CD4-positive, alpha-beta memory T cell (primary cell): ENCODE measurements around the gene NXT1. TPM values are rescaled to one million over a fixed set of nuclear protein-coding genes. Genes with fewer than 3 reads are reported as not detected.

Source experiments
- CTCF ChIA-PET: fragments of 350-600 bp; sonication (Branson Sonifier 250); formaldehyde crosslinking; loops from one replicate; lab custom pipeline; 2021; ENCODE audit warnings: inconsistent platforms; ENCODE audit not compliant: partially characterized antibody; lab: Charles Lee
- POLR2A ChIA-PET: fragments of 350-600 bp; sonication (Branson Sonifier 250); formaldehyde crosslinking; loops from one replicate; lab custom pipeline; 2021; ENCODE audit not compliant: partially characterized antibody; lab: Charles Lee
- DNase-seq, 5 donors: peaks; one replicate each; pipeline versions ENCODE4 v3.0.0 to v3.0.0-alpha.2; 2020 to 2022; ENCODE audit warnings: mixed read lengths in 1 of 5
- H3K27ac ChIP-seq: one replicate; pipeline ENCODE4 v1.7.0; 2013; ENCODE audit warnings: low read depth, low read length
- H3K27me3 ChIP-seq: 2 replicates; pipeline ENCODE4 v1.7.0; 2013; ENCODE audit warnings: mild to moderate bottlenecking, low read length, moderate library complexity; ENCODE audit not compliant: insufficient read depth
- H3K36me3 ChIP-seq: 2 replicates; pipeline ENCODE4 v1.7.0; 2013; ENCODE audit warnings: mild to moderate bottlenecking, low read length, moderate library complexity; ENCODE audit not compliant: insufficient read depth
- H3K4me1 ChIP-seq: 2 replicates; pipeline ENCODE4 v1.7.0; 2013; ENCODE audit warnings: mild to moderate bottlenecking, low read length, moderate library complexity; ENCODE audit not compliant: insufficient read depth
- H3K4me3 ChIP-seq, 2 donors: one replicate each; pipeline ENCODE4 v1.7.0; 2013; ENCODE audit warnings: low read length in 2 of 2, mild to moderate bottlenecking in 1 of 2
- H3K9me3 ChIP-seq, 2 donors: one replicate each; pipeline ENCODE4 v1.7.0; 2013; ENCODE audit warnings: low read length in 2 of 2, control low read depth in 1 of 2; ENCODE audit not compliant: control insufficient read depth in 1 of 2
- H3K27ac Mint-ChIP-seq, 7 donors: one replicate each; pipeline ENCODE4 v1.8.0; 2020 to 2021; ENCODE audit warnings: mixed read lengths in 7 of 7, mild to moderate bottlenecking in 6 of 7, inconsistent platforms in 3 of 7, moderate library complexity in 3 of 7
- H3K27me3 Mint-ChIP-seq, 2 donors: one replicate each; pipeline ENCODE4 v1.8.0; 2020 to 2021; ENCODE audit warnings: mixed read lengths in 2 of 2
- H3K36me3 Mint-ChIP-seq, 2 donors: one replicate each; pipeline ENCODE4 v1.8.0; 2020 to 2021; ENCODE audit warnings: mixed read lengths in 2 of 2, inconsistent platforms in 1 of 2, mild to moderate bottlenecking in 1 of 2
- H3K4me1 Mint-ChIP-seq, 4 donors: one replicate each; pipeline ENCODE4 v1.8.0; 2020 to 2021; ENCODE audit warnings: mixed read lengths in 4 of 4, mild to moderate bottlenecking in 1 of 4
- H3K4me3 Mint-ChIP-seq, 8 donors: one replicate each; pipeline ENCODE4 v1.8.0; 2020 to 2021; ENCODE audit warnings: mixed read lengths in 8 of 8, mild to moderate bottlenecking in 7 of 8, moderate library complexity in 6 of 8, inconsistent platforms in 3 of 8
- H3K9me3 Mint-ChIP-seq, 8 donors: one replicate each; pipeline ENCODE4 v1.8.0; 2020 to 2021; ENCODE audit warnings: mixed read lengths in 8 of 8, mild to moderate bottlenecking in 5 of 8, inconsistent platforms in 3 of 8, moderate library complexity in 1 of 8
- intact Hi-C: fragments of 100-400 bp; cut with micrococcal nuclease; formaldehyde crosslinking; loops from one replicate; pipeline ENCODE4 v1.15.1; 2023
- polyA plus RNA-seq, 2 donors: library from polyadenylated mRNA; unstranded; fragments of 300-500 nt; fragmentation: Illumina TruSeq; gene quantifications; one replicate each; pipeline ENCODE4 v1.2.3, GENCODE V29; 2021
- total RNA-seq, 2 experiments: library from RNA; stranded (reverse); gene quantifications; one replicate each; pipeline ENCODE4 v1.2.3, GENCODE V29; 2021

The NXT1 gene
- total and polyA plus RNA-seq, 4 experiments from 2014 or later, result 21.5 to 102 (median 41.7) TPM

GRCh38 chr20:23381876-23382275, 31.3 kb downstream of the NXT1 start:
- peak overlapping the region in 1 of 7 donors; percentile 12 for H3K27ac Mint-ChIP-seq
- intact Hi-C loops, result no loop called here
- H3K9me3 Mint-ChIP-seq, result no peaks in the 10 kb centered on the region

GRCh38 chr20:23386304-23387117, 35.9 kb downstream of the NXT1 start:
- Mint-ChIP-seq H3K27me3 (no peaks in the 10 kb centered on the region), H3K4me3 (no peak overlapping the region), H3K36me3 (peaks cover 33 to 45% of the 10 kb centered on the region in 2 donors), H3K4me1 (peaks cover 0 to 4% (median under 1%) of the 10 kb centered on the region in 4 donors), H3K27ac (no peak overlapping the region), H3K9me3 (no peaks in the 10 kb centered on the region)
- H3K4me1 ChIP-seq, result no peaks in the 10 kb centered on the region
- ChIA-PET CTCF (no interaction called here), POLR2A (no interaction called here)
- H3K4me3 ChIP-seq, result no peak overlapping the region
- no peaks in the 10 kb centered on the region for H3K27me3 ChIP-seq
- no peak overlapping the region for H3K27ac ChIP-seq
- no peaks in the 10 kb centered on the region for H3K36me3 ChIP-seq
- DNase-seq, result no peak
- intact Hi-C loops, result no loop called here
- no peaks in the 10 kb centered on the region for H3K9me3 ChIP-seq

More at GRCh38 chr20:23381876-23382275, 31.3 kb downstream of the NXT1 start:
- no peaks in the 10 kb centered on the region for H3K9me3 ChIP-seq
- H3K27me3 ChIP-seq, result no peaks in the 10 kb centered on the region
- peaks cover 19% of the 10 kb centered on the region for H3K36me3 ChIP-seq
- peaks cover 0 to 2% (median under 1%) of the 10 kb centered on the region in 4 donors for H3K4me1 Mint-ChIP-seq
- H3K27me3 Mint-ChIP-seq, result no peaks in the 10 kb centered on the region
- H3K4me1 ChIP-seq, result no peaks in the 10 kb centered on the region
- ChIA-PET CTCF (no interaction called here), POLR2A (no interaction called here)
- no peak overlapping the region for H3K4me3 ChIP-seq
- peaks cover 32 to 37% of the 10 kb centered on the region in 2 donors for H3K36me3 Mint-ChIP-seq
- DNase-seq, result no peak
- no peak overlapping the region for H3K4me3 Mint-ChIP-seq
- H3K27ac ChIP-seq, result no peak overlapping the region

GRCh38 chr20:23387118-23387443, 36.5 kb downstream of the NXT1 start:
- peaks cover 0 to 4% (median under 1%) of the 10 kb centered on the region in 4 donors for H3K4me1 Mint-ChIP-seq

GRCh38 chr20:23390091-23390774, 39.6 kb downstream of the NXT1 start:
- no peak for DNase-seq
- Histone ChIP-seq H3K27ac (no peak overlapping the region), H3K36me3 (peaks cover 19% of the 10 kb centered on the region), H3K4me3 (no peak overlapping the region), H3K9me3 (no peaks in the 10 kb centered on the region), H3K4me1 (no peaks in the 10 kb centered on the region), H3K27me3 (no peaks in the 10 kb centered on the region)
- POLR2A ChIA-PET, result no interaction called here
- intact Hi-C loops, result no loop called here
- no peak overlapping the region for H3K4me3 Mint-ChIP-seq
- H3K4me1 Mint-ChIP-seq, result peaks cover 0 to 7% (median 2%) of the 10 kb centered on the region in 4 donors
- CTCF ChIA-PET, result interaction anchor here (0.5 kb wide), 1 partner anchor 97 kb away, joined by 3 read pairs; no protein-coding TSS in a partner anchor
- H3K27ac Mint-ChIP-seq, result peak overlapping the region in 2 of 7 donors; percentile 3 to 42
- no peaks in the 10 kb centered on the region for H3K27me3 Mint-ChIP-seq
- H3K36me3 Mint-ChIP-seq, result peaks cover 48 to 55% of the 10 kb centered on the region in 2 donors
- no peaks in the 10 kb centered on the region for H3K9me3 Mint-ChIP-seq

More at GRCh38 chr20:23387118-23387443, 36.5 kb downstream of the NXT1 start:
- POLR2A ChIA-PET, result no interaction called here
- Mint-ChIP-seq H3K27ac (no peak overlapping the region), H3K9me3 (no peaks in the 10 kb centered on the region), H3K36me3 (peaks cover 35 to 50% of the 10 kb centered on the region in 2 donors), H3K4me3 (no peak overlapping the region), H3K27me3 (no peaks in the 10 kb centered on the region)
- no peak for DNase-seq
- Histone ChIP-seq H3K9me3 (no peaks in the 10 kb centered on the region), H3K4me1 (no peaks in the 10 kb centered on the region), H3K27ac (no peak overlapping the region), H3K4me3 (no peak overlapping the region), H3K36me3 (no peaks in the 10 kb centered on the region), H3K27me3 (no peaks in the 10 kb centered on the region)
- CTCF ChIA-PET, result no interaction called here
- intact Hi-C loops, result no loop called here

- Mint-ChIP-seq H3K27ac (peak overlapping the region in 1 of 7 donors; percentile 58), H3K4me1 (peaks cover 0 to 6% (median 2%) of the 10 kb centered on the region in 4 donors), H3K27me3 (no peaks in the 10 kb centered on the region), H3K4me3 (no peak overlapping the region), H3K9me3 (no peaks in the 10 kb centered on the region), H3K36me3 (peaks cover 52 to 53% of the 10 kb centered on the region in 2 donors)
- peaks cover 19% of the 10 kb centered on the region for H3K36me3 ChIP-seq
- intact Hi-C loops, result no loop called here
- POLR2A ChIA-PET, result no interaction called here
- no peaks in the 10 kb centered on the region for H3K9me3 ChIP-seq
- no peaks in the 10 kb centered on the region for H3K4me1 ChIP-seq
- H3K27me3 ChIP-seq, result no peaks in the 10 kb centered on the region
- CTCF ChIA-PET, result interaction anchor here (1.1 to 1.7 kb wide), 2 partner anchors 42 to 49 kb away, joined by 3 to 6 read pairs; no protein-coding TSS in a partner anchor
- no peak overlapping the region for H3K27ac ChIP-seq
- H3K4me3 ChIP-seq, result no peak overlapping the region
- DNase-seq, result no peak
Measured at GRCh38 chr20:23391707-23392310, 41.2 kb downstream of the NXT1 start.

GRCh38 chr20:23393996-23394775, 43.6 kb downstream of the NXT1 start:
- Mint-ChIP-seq H3K9me3 (no peaks in the 10 kb centered on the region), H3K27me3 (no peaks in the 10 kb centered on the region), H3K4me3 (no peak overlapping the region), H3K4me1 (peaks cover 6 to 10% (median 8%) of the 10 kb centered on the region in 4 donors), H3K27ac (peak overlapping the region in 4 of 7 donors; percentile 5 to 42 (median 18)), H3K36me3 (peaks cover 43 to 55% of the 10 kb centered on the region in 2 donors)
- ChIA-PET CTCF (interaction anchor here (1.0 kb wide), 1 partner anchor 45 kb away, joined by 3 read pairs; no protein-coding TSS in a partner anchor), POLR2A (no interaction called here)
- intact Hi-C loops, result no loop called here
- no peaks in the 10 kb centered on the region for H3K27me3 ChIP-seq
- H3K36me3 ChIP-seq, result peaks cover 19% of the 10 kb centered on the region
- peaks cover 4% of the 10 kb centered on the region for H3K4me1 ChIP-seq
- no peak overlapping the region for H3K27ac ChIP-seq
- H3K4me3 ChIP-seq, result no peak overlapping the region
- H3K9me3 ChIP-seq, result no peaks in the 10 kb centered on the region
- no peak for DNase-seq
